Peyer's patch (tissue), 4 donors: ENCODE data around the gene PACSIN1. TPM values are rescaled to one million over a fixed set of nuclear protein-coding genes. Genes with fewer than 3 reads are reported as not detected.
A peak's percentile ranks its signal among the peaks of the same experiment; 100 is the strongest.

Source experiments
- DNase-seq, 3 donors: peaks; one replicate each; pipeline ENCODE4 v3.0.0-alpha.2; 2017 to 2019
- H3K27ac ChIP-seq, 4 donors: fragments of 200-600 bp; sonication (generic); one replicate each; pipeline ENCODE4 v1.5.1; 2016 to 2019
- H3K27me3 ChIP-seq, 2 donors: fragments of 200-600 bp; sonication (generic); one replicate each; pipeline ENCODE4 v1.5.1; 2019
- H3K36me3 ChIP-seq, 3 donors: fragments of 200-600 bp; sonication (generic); one replicate each; pipeline ENCODE4 v1.5.1; 2016 to 2019
- H3K4me1 ChIP-seq, 4 donors: fragments of 200-600 bp; sonication (generic); one replicate each; pipeline ENCODE4 v1.5.1; 2016 to 2019
- H3K4me3 ChIP-seq, 4 donors: fragments of 200-600 bp; sonication (generic); 1 replicate in 3 of 4; 2 replicates in 1 of 4; pipeline ENCODE4 v1.5.1; 2016 to 2019; ENCODE audit warnings: mild to moderate bottlenecking in 1 of 4
- H3K9me3 ChIP-seq, 4 donors: fragments of 200-600 bp; sonication (generic); one replicate each; pipeline ENCODE4 v1.5.1; 2016 to 2019; ENCODE audit warnings: mild to moderate bottlenecking in 1 of 4
- POLR2A ChIP-seq, 2 donors: fragments of 450-650 bp; IDR thresholded peaks; one replicate each; pipeline ENCODE4 v1.5.1; 2017; ENCODE audit warnings: antibody characterized with exemption in 2 of 2, mild to moderate bottlenecking in 2 of 2, moderate library complexity in 2 of 2
- total RNA-seq, 4 donors: library from RNA; depleted of rRNA; stranded (reverse); fragments of >200 nt; gene quantifications; one replicate each; pipeline ENCODE4 v1.1.0, GENCODE V29; 2016
- TF ChIP-seq, protein P1 (sequence below), 6 experiments: fragments of 450-650 bp in 4 of 6; fragments of 200-600 bp in 2 of 6; sonication (generic) in 1 of 6; IDR thresholded peaks; one replicate each; pipeline ENCODE4 v1.5.1; 2017 to 2019; ENCODE audit warnings: antibody characterized with exemption in 6 of 6, mild to moderate bottlenecking in 3 of 6, moderate library complexity in 1 of 6

PACSIN1 gene
- total RNA-seq, 4 donors from 2014 or later, result 0.28 to 9.9 (median 0.40) TPM; not detected in 1

GRCh38 chr6:34455831-34456230 lies 10.0 kb upstream of the PACSIN1 start:
- Histone ChIP-seq H3K4me1 (no peaks in the 10 kb centered on the region), H3K4me3 (no peak overlapping the region), H3K9me3 (no peaks in the 10 kb centered on the region), H3K36me3 (no peaks in the 10 kb centered on the region), H3K27me3 (no peaks in the 10 kb centered on the region), H3K27ac (no peak overlapping the region)
- no peak for DNase-seq
- TF ChIP-seq, protein P1, sequence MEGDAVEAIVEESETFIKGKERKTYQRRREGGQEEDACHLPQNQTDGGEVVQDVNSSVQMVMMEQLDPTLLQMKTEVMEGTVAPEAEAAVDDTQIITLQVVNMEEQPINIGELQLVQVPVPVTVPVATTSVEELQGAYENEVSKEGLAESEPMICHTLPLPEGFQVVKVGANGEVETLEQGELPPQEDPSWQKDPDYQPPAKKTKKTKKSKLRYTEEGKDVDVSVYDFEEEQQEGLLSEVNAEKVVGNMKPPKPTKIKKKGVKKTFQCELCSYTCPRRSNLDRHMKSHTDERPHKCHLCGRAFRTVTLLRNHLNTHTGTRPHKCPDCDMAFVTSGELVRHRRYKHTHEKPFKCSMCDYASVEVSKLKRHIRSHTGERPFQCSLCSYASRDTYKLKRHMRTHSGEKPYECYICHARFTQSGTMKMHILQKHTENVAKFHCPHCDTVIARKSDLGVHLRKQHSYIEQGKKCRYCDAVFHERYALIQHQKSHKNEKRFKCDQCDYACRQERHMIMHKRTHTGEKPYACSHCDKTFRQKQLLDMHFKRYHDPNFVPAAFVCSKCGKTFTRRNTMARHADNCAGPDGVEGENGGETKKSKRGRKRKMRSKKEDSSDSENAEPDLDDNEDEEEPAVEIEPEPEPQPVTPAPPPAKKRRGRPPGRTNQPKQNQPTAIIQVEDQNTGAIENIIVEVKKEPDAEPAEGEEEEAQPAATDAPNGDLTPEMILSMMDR (IDR thresholded peaks at IDR 0.05), result no peak
- TF ChIP-seq POLR2A (IDR thresholded peaks at IDR 0.05), result no peak

GRCh38 chr6:34457382-34457741 lies 8.5 kb upstream of the PACSIN1 start:
- Histone ChIP-seq H3K4me1 (no peaks in the 10 kb centered on the region), H3K27me3 (no peaks in the 10 kb centered on the region), H3K27ac (no peak overlapping the region), H3K4me3 (no peak overlapping the region), H3K36me3 (no peaks in the 10 kb centered on the region), H3K9me3 (no peaks in the 10 kb centered on the region)
- no peak for DNase-seq
- TF ChIP-seq, protein P1 (IDR thresholded peaks at IDR 0.05), result no peak
- TF ChIP-seq POLR2A (IDR thresholded peaks at IDR 0.05), result no peak

- Histone ChIP-seq H3K27ac (no peak overlapping the region), H3K36me3 (no peaks in the 10 kb centered on the region), H3K4me3 (no peak overlapping the region), H3K9me3 (no peaks in the 10 kb centered on the region), H3K4me1 (no peaks in the 10 kb centered on the region), H3K27me3 (no peaks in the 10 kb centered on the region)
- no peak for TF ChIP-seq POLR2A (IDR thresholded peaks at IDR 0.05)
- TF ChIP-seq, protein P1 (IDR thresholded peaks at IDR 0.05), result no peak
- no peak for DNase-seq
Measured at GRCh38 chr6:34457742-34458735, 7.8 kb upstream of the PACSIN1 start.

GRCh38 chr6:34459899-34460593 lies 5.8 kb upstream of the PACSIN1 start:
- DNase-seq, result peak in 2 of 3 donors; percentile 50 to 76
- Histone ChIP-seq H3K27ac (no peak overlapping the region), H3K27me3 (peaks cover 0 to 1% of the 10 kb centered on the region in 2 donors), H3K9me3 (no peaks in the 10 kb centered on the region), H3K4me1 (no peaks in the 10 kb centered on the region), H3K36me3 (no peaks in the 10 kb centered on the region), H3K4me3 (no peak overlapping the region)
- no peak for TF ChIP-seq POLR2A (IDR thresholded peaks at IDR 0.05)
- TF ChIP-seq, protein P1 (IDR thresholded peaks at IDR 0.05), result peak; percentile 44 to 82 (median 70)

DNA sequence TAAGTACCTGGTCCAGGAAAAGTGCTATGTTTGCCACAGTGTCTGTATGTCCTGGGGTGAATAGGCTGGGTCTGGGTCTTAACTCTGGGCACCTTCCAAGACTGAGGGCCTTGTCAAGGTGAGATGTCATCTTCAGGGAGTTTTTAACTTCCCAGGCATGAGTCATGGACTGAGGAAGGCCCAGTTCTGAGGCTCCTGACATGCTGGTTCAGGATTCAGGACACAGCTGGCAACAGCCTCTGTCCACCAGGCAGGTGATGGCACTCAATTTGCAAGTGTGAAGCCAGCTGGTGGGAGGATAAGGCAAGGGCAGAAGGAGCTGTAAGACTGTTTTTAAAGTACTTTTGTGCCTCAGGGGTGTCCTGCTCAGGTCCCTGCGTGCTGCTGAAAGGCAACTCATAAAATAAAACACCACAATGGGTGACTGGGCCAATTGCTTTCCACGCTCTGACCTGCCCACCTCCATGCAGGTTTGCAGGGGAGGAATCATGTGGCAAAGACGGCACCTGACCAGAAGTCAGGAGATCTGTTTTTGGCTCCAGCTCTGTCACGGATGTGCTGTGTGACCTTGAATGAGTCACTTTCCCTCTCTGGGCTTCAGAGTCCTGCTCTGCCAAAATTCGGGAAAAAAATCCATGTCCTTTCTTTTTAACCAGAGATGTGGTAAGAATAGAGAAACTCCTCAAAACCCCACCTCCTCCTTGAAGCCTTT lies 4.9 kb upstream of the PACSIN1 start:
- DNase-seq, result no peak
- H3K27ac ChIP-seq, result no peak overlapping the region
- no peaks in the 10 kb centered on the region for H3K9me3 ChIP-seq
- no peak for TF ChIP-seq POLR2A (IDR thresholded peaks at IDR 0.05)
- peaks cover 0 to 8% (median 4%) of the 10 kb centered on the region in 4 donors for H3K4me1 ChIP-seq
- no peaks in the 10 kb centered on the region for H3K36me3 ChIP-seq
- H3K4me3 ChIP-seq, result no peak overlapping the region
- peaks cover 0 to 9% of the 10 kb centered on the region in 2 donors for H3K27me3 ChIP-seq
